Measurements from ENCODE around the gene LRRC4C. TPM values are rescaled to one million over a fixed set of nuclear protein-coding genes. Genes with fewer than 3 reads are reported as not detected.

LRRC4C gene
- total and polyA plus RNA-seq, 4 donors = 0.10 to 0.93 (median 0.30) TPM

- TF ChIP-seq EGR1 (IDR thresholded peaks at IDR 0.05; ENCODE audit: low read depth in 2 of 2) (no peak), RAD21 (IDR thresholded peaks at IDR 0.05) (no peak), RXRA (IDR thresholded peaks at IDR 0.05) (no peak), JUND (IDR thresholded peaks at IDR 0.05) (no peak), SP1 (IDR thresholded peaks at IDR 0.05) (no peak), HNF4A (conservative IDR thresholded peaks at IDR 0.05) (no peak), GABPA (IDR thresholded peaks at IDR 0.05 in 1 of 2, conservative IDR thresholded peaks at IDR 0.05 in 1 of 2) (no peak), HNF4G (IDR thresholded peaks at IDR 0.05) (no peak), NR2F2 (IDR thresholded peaks at IDR 0.05) (no peak), YY1 (IDR thresholded peaks at IDR 0.05) (no peak), FOXA2 (IDR thresholded peaks at IDR 0.05) (no peak), ATF3 (IDR thresholded peaks at IDR 0.05) (no peak)
- no peak for DNase-seq (ENCODE audit: low spot score)
Measured at GRCh38 chr11:40491341-40491740, 968.1 kb downstream of the LRRC4C start.

GRCh38 chr11:40467771-40468170, 991.7 kb downstream of the LRRC4C start:
- Histone ChIP-seq H3K27me3 (ENCODE audit: control insufficient read depth in 4 of 4, insufficient read depth in 4 of 4, low read length in 3 of 4) (no peaks in the 10 kb centered on the region), H3K4me3 (ENCODE audit: low read depth in 1 of 3, low read length in 3 of 3) (no peak overlapping the region), H3K4me1 (ENCODE audit: control insufficient read depth in 4 of 4, insufficient read depth in 4 of 4, low read length in 3 of 4) (no peaks in the 10 kb centered on the region), H3K36me3 (ENCODE audit: control insufficient read depth in 4 of 4, insufficient read depth in 3 of 4, low read depth in 1 of 4, low read length in 3 of 4) (no peaks in the 10 kb centered on the region), H3K27ac (ENCODE audit: low read depth in 1 of 2, low read length in 2 of 2) (no peak overlapping the region), H3K9ac (ENCODE audit: low read depth in 1 of 2, low read length in 2 of 2) (no peak overlapping the region), H3K9me3 (ENCODE audit: control insufficient read depth in 4 of 4, low read length in 3 of 4) (no peaks in the 10 kb centered on the region)
- TF ChIP-seq EGR1 (IDR thresholded peaks at IDR 0.05; ENCODE audit: low read depth in 2 of 2) (no peak), RXRA (IDR thresholded peaks at IDR 0.05) (no peak), JUND (IDR thresholded peaks at IDR 0.05) (no peak), REST (IDR thresholded peaks at IDR 0.05) (no peak), HNF4A (conservative IDR thresholded peaks at IDR 0.05) (no peak), CTCF (IDR thresholded peaks at IDR 0.05; ENCODE audit: low read depth, low read length, missing input control) (no peak), ATF3 (IDR thresholded peaks at IDR 0.05) (no peak), SP1 (IDR thresholded peaks at IDR 0.05) (no peak), FOXA2 (IDR thresholded peaks at IDR 0.05) (no peak), MAX (IDR thresholded peaks at IDR 0.05) (no peak), ZBTB33 (IDR thresholded peaks at IDR 0.05) (no peak), FOXA1 (IDR thresholded peaks at IDR 0.05) (no peak), TAF1 (conservative IDR thresholded peaks at IDR 0.05) (no peak), HNF4G (IDR thresholded peaks at IDR 0.05) (no peak), YY1 (IDR thresholded peaks at IDR 0.05) (no peak), GABPA (IDR thresholded peaks at IDR 0.05 in 1 of 2, conservative IDR thresholded peaks at IDR 0.05 in 1 of 2) (no peak), NR2F2 (IDR thresholded peaks at IDR 0.05) (no peak)
- DNase-seq (ENCODE audit: low spot score) = no peak
- WGBS = 67% methylated on average over 1 of the region's 1 CpG

More at GRCh38 chr11:40491341-40491740, 968.1 kb downstream of the LRRC4C start:
- Histone ChIP-seq H3K27ac (ENCODE audit: low read depth in 1 of 2, low read length in 2 of 2) (no peak overlapping the region), H3K36me3 (ENCODE audit: control insufficient read depth in 4 of 4, insufficient read depth in 3 of 4, low read depth in 1 of 4, low read length in 3 of 4) (no peaks in the 10 kb centered on the region), H3K9ac (ENCODE audit: low read depth in 1 of 2, low read length in 2 of 2) (no peak overlapping the region), H3K4me3 (ENCODE audit: low read depth in 1 of 3, low read length in 3 of 3) (no peak overlapping the region), H3K9me3 (ENCODE audit: control insufficient read depth in 4 of 4, low read length in 3 of 4) (no peaks in the 10 kb centered on the region), H3K4me1 (ENCODE audit: control insufficient read depth in 4 of 4, insufficient read depth in 4 of 4, low read length in 3 of 4) (no peaks in the 10 kb centered on the region), H3K27me3 (ENCODE audit: control insufficient read depth in 4 of 4, insufficient read depth in 4 of 4, low read length in 3 of 4) (no peaks in the 10 kb centered on the region)
- 90% methylated on average over 3 of the region's 3 CpGs for WGBS

Measured in liver (tissue), 9 donors.